Neural cell (in vitro differentiated cells): ENCODE data around the gene PPIL6.

Source experiments
- CTCF ChIP-seq: fragments of 450-650 bp; IDR thresholded peaks from 2 replicates; pipeline ENCODE4 v1.5.1; 2014; ENCODE audit warnings: antibody characterized with exemption, mild to moderate bottlenecking, moderate library complexity; ENCODE audit not compliant: poor library complexity, severe bottlenecking
- EP300 ChIP-seq: fragments of 450-650 bp; conservative IDR thresholded peaks from 2 replicates; pipeline ENCODE4 v1.6.1; 2014; ENCODE audit warnings: antibody characterized with exemption, mild to moderate bottlenecking, moderate library complexity; ENCODE audit not compliant: poor library complexity, severe bottlenecking
- EZH2 ChIP-seq: fragments of 200-600, 300-800 bp; shearing (Covaris generic), sonication (generic); IDR thresholded peaks from 2 replicates; pipeline ENCODE4 v1.6.1; 2014; ENCODE audit warnings: antibody characterized with exemption, low read length, borderline replicate concordance, mild to moderate bottlenecking; ENCODE audit not compliant: insufficient read depth, poor library complexity, severe bottlenecking
- POLR2AphosphoS5 ChIP-seq: IDR thresholded peaks from 2 replicates; pipeline ENCODE4 v1.6.1; 2012
- RAD21 ChIP-seq: fragments of 450-650 bp; conservative IDR thresholded peaks from 2 replicates; pipeline ENCODE4 v1.6.1; 2014; ENCODE audit warnings: antibody characterized with exemption, mild to moderate bottlenecking, moderate library complexity
- SMC3 ChIP-seq: fragments of 450-650 bp; conservative IDR thresholded peaks from 2 replicates; pipeline ENCODE4 v1.6.1; 2014; ENCODE audit warnings: antibody characterized with exemption, mild to moderate bottlenecking, moderate library complexity; ENCODE audit not compliant: poor library complexity

GRCh38 chr6:109453156-109453555 is 12.7 kb upstream of the PPIL6 start:
- TF ChIP-seq EZH2, result no peak
- no peak for TF ChIP-seq CTCF
- TF ChIP-seq SMC3, result no peak
- no peak for TF ChIP-seq EP300
- TF ChIP-seq RAD21, result no peak
- no peak for TF ChIP-seq POLR2AphosphoS5
